ENCODE measurements around the gene PRKX. TPM values are rescaled to one million over a fixed set of nuclear protein-coding genes. Genes with fewer than 3 reads are reported as not detected.

PRKX gene
- total and polyA plus RNA-seq, 2 of the 4 experiments (the other 2 are of a cell fraction), result 7.2 to 14.9 TPM

DNA sequence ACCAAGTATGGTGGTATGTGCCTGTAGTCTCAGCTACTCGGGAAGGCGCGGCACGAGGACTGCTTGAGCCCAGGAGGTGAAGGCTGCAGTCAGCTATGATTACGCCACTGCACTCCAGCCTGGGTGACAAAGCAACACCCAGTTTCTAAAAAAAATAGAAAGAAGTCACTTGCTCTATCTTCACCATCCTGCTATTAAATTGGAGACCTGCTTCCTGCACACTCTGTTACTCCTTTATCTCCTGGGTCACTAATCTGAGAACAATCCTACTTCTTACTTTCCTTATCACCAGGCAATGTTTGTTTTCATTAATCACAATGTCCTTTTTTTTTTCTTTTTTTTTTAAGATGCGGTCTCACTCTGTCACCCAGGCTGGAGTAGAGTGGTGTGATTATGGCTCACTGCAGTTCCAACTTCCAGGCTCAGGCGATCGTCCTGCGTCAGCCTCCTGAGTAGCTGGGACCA, 16.2 kb downstream of the PRKX start:
- no peak overlapping the region for H2AFZ ChIP-seq (replicated peaks; ENCODE audit: low read length, poor library complexity)
- BruUV-seq (replicated peaks), result no TSS peak
- H2BK20ac ChIP-seq (ENCODE audit: low read depth, low read length), result no peak overlapping the region
- no peak for DNase-seq
- no peak overlapping the region for H3K4ac ChIP-seq (ENCODE audit: low read depth, low read length)
- no peaks in the 10 kb centered on the region for H3K36me3 ChIP-seq (ENCODE audit: control insufficient read depth, insufficient read depth, low read length)
- H2AK9ac ChIP-seq (replicated peaks; ENCODE audit: low read depth, low read length, poor library complexity), result no peak overlapping the region
- no peaks in the 10 kb centered on the region for H4K20me1 ChIP-seq (ENCODE audit: insufficient read depth, low read length)
- ChIA-PET POLR2A (ENCODE audit: unreplicated experiment) (no interaction called here), CTCF (no interaction called here)
- H2AK5ac ChIP-seq (ENCODE audit: low read depth, low read length), result no peak overlapping the region
- no peak overlapping the region for H2BK120ac ChIP-seq (ENCODE audit: low read depth, low read length)
- no peak overlapping the region for H3K18ac ChIP-seq (ENCODE audit: low read depth, low read length)
- no peak overlapping the region for H4K8ac ChIP-seq (ENCODE audit: low read depth in 2 of 2, low read length in 2 of 2)
- no peaks in the 10 kb centered on the region for H3K9me3 ChIP-seq (ENCODE audit: control insufficient read depth, insufficient read depth, low read length)
- ATAC-seq (ENCODE audit: low read depth), result no peak
- dilution Hi-C loops (cut with HindIII; ENCODE audit: low sequenced_read_pairs, unreplicated experiment), result no loop called here
- H2BK15ac ChIP-seq (ENCODE audit: low read depth, low read length), result no peak overlapping the region
- no peak overlapping the region for H3K56ac ChIP-seq (ENCODE audit: extremely low read depth, insufficient read depth, low read length)
- no peak overlapping the region for H2BK5ac ChIP-seq (ENCODE audit: low read depth, low read length, poor library complexity, severe bottlenecking)
- no peak overlapping the region for H3K14ac ChIP-seq (replicated peaks; ENCODE audit: low read depth, low read length)
- H3K27ac ChIP-seq (ENCODE audit: insufficient read depth, low read length), result no peak overlapping the region
- peaks cover 3% of the 10 kb centered on the region; the same call in 1 of the 2 replicates for H3K4me1 ChIP-seq (ENCODE audit: control insufficient read depth, insufficient read depth, low read length)
- no peak overlapping the region for H3K23ac ChIP-seq (ENCODE audit: low read depth, low read length)
- H3K4me2 ChIP-seq (ENCODE audit: low read depth, low read length), result no peak overlapping the region
- no CpG with 5 or more reads among the region's 9 CpGs for WGBS, 2 experiments (ENCODE audit: extremely low coverage in 2 of 2, insufficient read length in 1 of 2)
- peaks cover 0 to 11% of the 10 kb centered on the region in 2 experiments; a peak in 2 of 4 replicates for H3K79me1 ChIP-seq (ENCODE audit: low read depth in 1 of 2, low read length in 2 of 2)
- H3K9me1 ChIP-seq (ENCODE audit: insufficient read depth, low read length), result no peaks in the 10 kb centered on the region
- no peaks in the 10 kb centered on the region for H3K27me3 ChIP-seq (ENCODE audit: control insufficient read depth, insufficient read depth, low read length)
- H4K5ac ChIP-seq (ENCODE audit: low read depth, low read length), result no peak overlapping the region
- in situ Hi-C loops (cut with MboI; ENCODE audit: low sequenced_read_pairs), result no loop called here
- H4K91ac ChIP-seq (ENCODE audit: insufficient read depth, low read depth, low read length), result no peak overlapping the region
- no peak overlapping the region for H3K9ac ChIP-seq (ENCODE audit: low read depth, low read length)
- TF ChIP-seq, protein P1, sequence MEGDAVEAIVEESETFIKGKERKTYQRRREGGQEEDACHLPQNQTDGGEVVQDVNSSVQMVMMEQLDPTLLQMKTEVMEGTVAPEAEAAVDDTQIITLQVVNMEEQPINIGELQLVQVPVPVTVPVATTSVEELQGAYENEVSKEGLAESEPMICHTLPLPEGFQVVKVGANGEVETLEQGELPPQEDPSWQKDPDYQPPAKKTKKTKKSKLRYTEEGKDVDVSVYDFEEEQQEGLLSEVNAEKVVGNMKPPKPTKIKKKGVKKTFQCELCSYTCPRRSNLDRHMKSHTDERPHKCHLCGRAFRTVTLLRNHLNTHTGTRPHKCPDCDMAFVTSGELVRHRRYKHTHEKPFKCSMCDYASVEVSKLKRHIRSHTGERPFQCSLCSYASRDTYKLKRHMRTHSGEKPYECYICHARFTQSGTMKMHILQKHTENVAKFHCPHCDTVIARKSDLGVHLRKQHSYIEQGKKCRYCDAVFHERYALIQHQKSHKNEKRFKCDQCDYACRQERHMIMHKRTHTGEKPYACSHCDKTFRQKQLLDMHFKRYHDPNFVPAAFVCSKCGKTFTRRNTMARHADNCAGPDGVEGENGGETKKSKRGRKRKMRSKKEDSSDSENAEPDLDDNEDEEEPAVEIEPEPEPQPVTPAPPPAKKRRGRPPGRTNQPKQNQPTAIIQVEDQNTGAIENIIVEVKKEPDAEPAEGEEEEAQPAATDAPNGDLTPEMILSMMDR (conservative IDR thresholded peaks at IDR 0.05; ENCODE audit: low read depth, low read length), result no peak
- TF ChIP-seq MXI1 (IDR thresholded peaks at IDR 0.05; ENCODE audit: borderline replicate concordance, low read depth, low read length), result no peak
- no peak overlapping the region for H3K4me3 ChIP-seq (ENCODE audit: insufficient read depth, low read depth, low read length)
- intact Hi-C loops (cut with micrococcal nuclease), result no loop called here
